Mesenchymal stem cell (in vitro differentiated cells and primary cell): ENCODE results near the gene ARHGAP42.
"Not testable (repeated sequence)": the region's sequence is repeated elsewhere in the genome, so short reads cannot be mapped to it uniquely, and the experiment has no call there.

Source experiments
- DNase-seq: peaks from one replicate; pipeline ENCODE4 v3.0.0-alpha.2; 2013
- H2AFZ ChIP-seq: one replicate; pipeline ENCODE4 v1.6.1; 2013; ENCODE audit warnings: low read depth, mild to moderate bottlenecking, control low read depth, inconsistent platforms, low read length, moderate library complexity
- H2AK5ac ChIP-seq: 2 replicates; pipeline ENCODE4 v1.6.1; 2013; ENCODE audit warnings: low read length, moderate library complexity, mild to moderate bottlenecking, inconsistent platforms; ENCODE audit not compliant: severe bottlenecking
- H2BK120ac ChIP-seq: one replicate; pipeline ENCODE4 v1.6.1; 2013; ENCODE audit warnings: low read depth, mild to moderate bottlenecking, inconsistent platforms, low read length, moderate library complexity
- H2BK12ac ChIP-seq, 2 experiments: one replicate each; pipeline ENCODE4 v1.6.1; 2013; ENCODE audit warnings: inconsistent platforms in 2 of 2, low read length in 2 of 2, mild to moderate bottlenecking in 2 of 2, moderate library complexity in 2 of 2, control low read depth in 1 of 2
- H2BK15ac ChIP-seq: one replicate; pipeline ENCODE4 v1.6.1; 2013; ENCODE audit warnings: mild to moderate bottlenecking, low read depth, inconsistent platforms; ENCODE audit not compliant: poor library complexity, severe bottlenecking
- H2BK5ac ChIP-seq: 2 replicates; pipeline ENCODE4 v1.6.1; 2013; ENCODE audit warnings: low read depth, mild to moderate bottlenecking, low read length, control low read depth, inconsistent platforms; ENCODE audit not compliant: poor library complexity, severe bottlenecking
- H3K14ac ChIP-seq, 2 experiments: one replicate each; pipeline ENCODE4 v1.6.1; 2013; ENCODE audit warnings: inconsistent platforms in 2 of 2, low read length in 2 of 2, control low read depth in 1 of 2, mild to moderate bottlenecking in 1 of 2, moderate library complexity in 1 of 2
- H3K18ac ChIP-seq, 2 experiments: one replicate each; pipeline ENCODE4 v1.6.1; 2013; ENCODE audit warnings: inconsistent platforms in 2 of 2, low read length in 2 of 2, control low read depth in 1 of 2, low read depth in 1 of 2, mild to moderate bottlenecking in 1 of 2
- H3K23ac ChIP-seq, 2 experiments: one replicate each; pipeline ENCODE4 v1.6.1; 2013; ENCODE audit warnings: inconsistent platforms in 2 of 2, low read length in 2 of 2, mild to moderate bottlenecking in 2 of 2, moderate library complexity in 2 of 2, control low read depth in 1 of 2
- H3K27ac ChIP-seq: 2 replicates; pipeline ENCODE4 v1.5.1; 2013; ENCODE audit warnings: mild to moderate bottlenecking, moderate library complexity, low read length, control low read depth, inconsistent platforms; ENCODE audit not compliant: poor library complexity, severe bottlenecking
- H3K27me3 ChIP-seq, 2 experiments: 2 replicates each; pipeline versions ENCODE4 v1.6.1 to v1.7.0; 2013; ENCODE audit warnings: low read length in 2 of 2, mild to moderate bottlenecking in 2 of 2, moderate library complexity in 2 of 2, control low read depth in 1 of 2, inconsistent platforms in 1 of 2; ENCODE audit not compliant: control insufficient read depth in 1 of 2, insufficient read depth in 1 of 2
- H3K36me3 ChIP-seq, 2 experiments: 2 replicates each; pipeline versions ENCODE4 v1.6.1 to v1.7.0; 2013; ENCODE audit warnings: low read length in 2 of 2, control low read depth in 1 of 2, inconsistent platforms in 1 of 2, low read depth in 1 of 2, mild to moderate bottlenecking in 1 of 2; ENCODE audit not compliant: insufficient read depth in 2 of 2, control insufficient read depth in 1 of 2
- H3K4ac ChIP-seq, 2 experiments: one replicate each; pipeline ENCODE4 v1.6.1; 2013; ENCODE audit warnings: inconsistent platforms in 2 of 2, low read length in 2 of 2, mild to moderate bottlenecking in 2 of 2, moderate library complexity in 2 of 2, control low read depth in 1 of 2, low read depth in 1 of 2
- H3K4me1 ChIP-seq: 2 replicates; pipeline ENCODE4 v1.6.1; 2013; ENCODE audit warnings: low read depth, low read length, control low read depth; ENCODE audit not compliant: control insufficient read depth, insufficient read depth
- H3K4me2 ChIP-seq: 2 replicates; pipeline ENCODE4 v1.6.1; 2013; ENCODE audit warnings: low read length, mild to moderate bottlenecking, inconsistent platforms; ENCODE audit not compliant: poor library complexity, severe bottlenecking
- H3K4me3 ChIP-seq, 2 experiments: 2 replicates each; pipeline versions ENCODE4 v1.5.1 to v1.7.0; 2013; ENCODE audit warnings: low read length in 2 of 2, mild to moderate bottlenecking in 2 of 2, control low read depth in 1 of 2, low read depth in 1 of 2; ENCODE audit not compliant: insufficient read depth in 1 of 2
- H3K79me1 ChIP-seq: replicated peaks from 2 replicates; pipeline ENCODE4 v1.6.1; 2013; ENCODE audit warnings: mild to moderate bottlenecking, control low read depth, low read length, inconsistent platforms; ENCODE audit not compliant: poor library complexity, severe bottlenecking
- H3K9ac ChIP-seq: 2 replicates; pipeline ENCODE4 v1.7.0; 2013; ENCODE audit warnings: mild to moderate bottlenecking, low read length, moderate library complexity
- H3K9me3 ChIP-seq: 2 replicates; pipeline ENCODE4 v1.7.0; 2013; ENCODE audit warnings: mild to moderate bottlenecking, low read length; ENCODE audit not compliant: control insufficient read depth
- H4K8ac ChIP-seq: one replicate; pipeline ENCODE4 v1.6.1; 2013; ENCODE audit warnings: inconsistent platforms, mild to moderate bottlenecking, low read length, moderate library complexity
- H4K91ac ChIP-seq: one replicate; pipeline ENCODE4 v1.6.1; 2013; ENCODE audit warnings: mild to moderate bottlenecking, low read length, inconsistent platforms
- WGBS: methylation state at CpG from one replicate; pipeline ENCODE4 v1.1.7; 2013; ENCODE audit warnings: mixed read lengths; 5-methylcytosine and 5-hydroxymethylcytosine counted together

ARHGAP42 gene

DNA sequence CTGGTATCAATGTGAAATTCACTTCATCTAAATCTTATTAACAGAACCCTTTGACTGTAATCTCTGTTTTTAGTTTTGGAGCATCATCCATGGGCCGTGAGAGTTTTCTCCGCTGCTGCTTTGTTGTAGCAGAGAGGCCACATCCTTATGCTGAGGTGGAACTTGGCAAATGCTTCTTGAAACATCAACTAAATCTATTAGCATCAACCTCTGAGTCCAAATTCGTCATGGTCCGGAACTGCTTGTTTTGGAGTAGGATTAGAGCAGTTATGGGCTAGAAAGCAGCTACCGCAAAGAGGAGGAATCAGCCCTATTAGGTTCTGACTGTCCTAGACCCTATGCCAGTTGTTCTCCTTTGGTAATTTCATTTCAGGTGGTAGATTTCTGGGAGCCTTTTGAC is 324.8 kb downstream of the ARHGAP42 start:
- Histone ChIP-seq H3K27me3 (peaks cover 0 to 8% of the 10 kb centered on the region in 2 experiments), H2BK120ac (no peak overlapping the region), H2AK5ac (no peak overlapping the region), H3K4me1 (no peaks in the 10 kb centered on the region), H3K4me2 (no peak overlapping the region), H4K8ac (no peak overlapping the region), H3K79me1 (no peaks in the 10 kb centered on the region), H3K23ac (no peak overlapping the region), H3K27ac (no peak overlapping the region), H2BK15ac (no peak overlapping the region), H2BK12ac (no peak overlapping the region), H2BK5ac (no peak overlapping the region), H2AFZ (no peak overlapping the region), H4K91ac (no peak overlapping the region), H3K18ac (no peak overlapping the region), H3K14ac (no peak overlapping the region), H3K9me3 (no peaks in the 10 kb centered on the region), H3K9ac (no peak overlapping the region), H3K4me3 (no peak overlapping the region), H3K36me3 (no peaks in the 10 kb centered on the region), H3K4ac (no peak overlapping the region)
- 76% methylated on average over 5 of the region's 5 CpGs for WGBS
- DNase-seq, result no peak

DNA sequence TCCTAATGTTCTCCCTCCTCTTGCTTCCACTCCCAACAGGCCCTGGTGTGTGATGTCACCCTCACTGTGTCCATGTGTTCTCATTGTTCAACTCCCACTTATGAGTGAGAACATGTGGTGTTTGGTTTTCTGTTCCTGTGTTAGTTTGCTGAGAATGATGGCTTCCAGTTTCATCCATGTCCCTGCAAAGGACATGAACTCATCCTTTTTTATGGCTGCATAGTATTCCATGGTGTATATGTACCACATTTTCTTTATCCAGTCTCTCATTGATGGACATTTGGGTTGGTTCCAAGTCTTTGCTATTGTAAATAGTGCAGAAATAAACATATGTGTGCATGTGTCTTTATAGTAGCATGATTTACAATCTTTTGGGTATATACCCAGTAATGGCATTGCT is 326.6 kb downstream of the ARHGAP42 start:
- not testable (repeated sequence) for H2BK120ac ChIP-seq, DNase-seq, H2BK15ac ChIP-seq, H2AFZ ChIP-seq, H3K4me2 ChIP-seq, H3K27me3 ChIP-seq, H3K23ac ChIP-seq, H2AK5ac ChIP-seq, H3K79me1 ChIP-seq, H2BK12ac ChIP-seq, H3K4me3 ChIP-seq, H2BK5ac ChIP-seq, H3K9me3 ChIP-seq, H3K36me3 ChIP-seq, H3K27ac ChIP-seq, H3K9ac ChIP-seq, H3K4me1 ChIP-seq, H3K18ac ChIP-seq, H4K8ac ChIP-seq, H3K14ac ChIP-seq, H3K4ac ChIP-seq, H4K91ac ChIP-seq

DNA sequence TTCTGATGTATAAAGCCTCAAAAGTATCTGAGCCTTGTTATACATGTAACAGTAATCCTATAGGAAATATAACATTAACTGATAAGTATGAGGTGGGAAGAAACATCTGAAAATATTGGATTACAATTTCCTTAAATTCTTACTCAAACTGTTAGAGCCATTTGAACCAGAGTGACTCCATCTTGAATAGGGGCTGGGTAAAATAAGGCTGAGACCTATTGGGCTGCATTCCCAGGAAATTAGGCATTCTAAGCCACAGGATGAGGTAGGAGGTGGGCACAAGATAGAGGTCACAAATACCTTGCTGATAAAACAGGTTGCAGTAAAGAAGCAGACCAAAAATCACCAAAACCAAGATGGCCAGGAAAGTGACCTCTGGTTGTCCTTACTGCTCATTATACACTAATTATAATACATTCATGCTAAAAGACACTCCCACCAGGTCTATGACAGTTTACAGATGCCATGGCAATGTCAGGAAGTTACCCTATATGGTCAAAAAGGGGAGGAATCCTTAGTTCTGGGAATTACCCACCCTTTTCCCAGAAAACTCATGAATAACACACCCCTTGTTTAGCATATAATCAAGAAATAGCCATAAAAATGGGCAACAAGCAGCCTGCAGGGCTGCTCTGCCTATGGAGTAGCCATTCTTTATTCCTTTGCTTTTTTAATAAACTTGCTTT is 327.7 kb downstream of the ARHGAP42 start:
- Histone ChIP-seq H2AFZ (no peak overlapping the region), H3K27ac (no peak overlapping the region), H3K36me3 (no peaks in the 10 kb centered on the region), H3K4me3 (no peak overlapping the region), H4K91ac (no peak overlapping the region), H3K27me3 (peaks cover 0 to 9% of the 10 kb centered on the region in 2 experiments), H3K14ac (no peak overlapping the region), H3K79me1 (no peaks in the 10 kb centered on the region), H3K23ac (no peak overlapping the region), H3K9me3 (no peaks in the 10 kb centered on the region), H2BK15ac (no peak overlapping the region), H4K8ac (no peak overlapping the region), H3K4me1 (no peaks in the 10 kb centered on the region), H3K9ac (no peak overlapping the region), H2BK5ac (no peak overlapping the region), H2AK5ac (no peak overlapping the region), H3K4ac (no peak overlapping the region), H2BK120ac (no peak overlapping the region), H3K4me2 (no peak overlapping the region), H2BK12ac (no peak overlapping the region), H3K18ac (no peak overlapping the region)
- DNase-seq, result peak; percentile 8

DNA sequence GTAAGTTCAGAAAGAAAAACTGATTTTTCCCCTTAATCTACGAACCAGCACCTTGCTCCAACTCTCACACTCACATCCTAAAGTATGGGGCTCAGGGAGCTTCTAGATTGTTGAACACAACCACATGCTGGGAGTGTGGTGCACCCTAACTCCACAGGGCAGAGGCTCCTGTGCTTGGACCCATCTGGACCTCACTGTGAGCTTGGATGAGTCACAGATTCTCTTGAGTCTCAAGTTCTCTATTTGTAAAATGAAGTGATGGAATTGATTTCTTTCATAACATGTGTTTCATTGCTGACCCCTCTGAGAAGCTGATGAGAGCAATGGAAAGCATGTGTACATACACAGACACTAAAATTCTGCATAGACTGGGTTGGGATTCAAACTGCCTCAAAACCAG is 332.8 kb downstream of the ARHGAP42 start:
- Histone ChIP-seq H3K27ac (no peak overlapping the region), H3K79me1 (no peaks in the 10 kb centered on the region), H3K23ac (no peak overlapping the region)

More for the DNA sequence above, 332.8 kb downstream of the ARHGAP42 start:
- Histone ChIP-seq H3K9ac (no peak overlapping the region), H3K4me3 (no peak overlapping the region), H3K18ac (no peak overlapping the region), H3K27me3 (peaks cover 0 to 7% of the 10 kb centered on the region in 2 experiments), H3K4ac (no peak overlapping the region), H3K4me2 (no peak overlapping the region), H2BK120ac (no peak overlapping the region), H3K9me3 (no peaks in the 10 kb centered on the region), H4K8ac (no peak overlapping the region), H4K91ac (no peak overlapping the region), H3K36me3 (no peaks in the 10 kb centered on the region), H2BK15ac (no peak overlapping the region), H2BK12ac (no peak overlapping the region), H2AK5ac (no peak overlapping the region), H2BK5ac (no peak overlapping the region), H2AFZ (no peak overlapping the region), H3K4me1 (no peaks in the 10 kb centered on the region), H3K14ac (no peak overlapping the region)
- 75% methylated on average over 1 of the region's 1 CpG for WGBS
- DNase-seq, result no peak
